ENCODE data around the gene INSR. TPM values are rescaled to one million over a fixed set of nuclear protein-coding genes. Genes with fewer than 3 reads are reported as not detected.

INSR gene
- total RNA-seq, 1 donor: 7.5 TPM

DNA sequence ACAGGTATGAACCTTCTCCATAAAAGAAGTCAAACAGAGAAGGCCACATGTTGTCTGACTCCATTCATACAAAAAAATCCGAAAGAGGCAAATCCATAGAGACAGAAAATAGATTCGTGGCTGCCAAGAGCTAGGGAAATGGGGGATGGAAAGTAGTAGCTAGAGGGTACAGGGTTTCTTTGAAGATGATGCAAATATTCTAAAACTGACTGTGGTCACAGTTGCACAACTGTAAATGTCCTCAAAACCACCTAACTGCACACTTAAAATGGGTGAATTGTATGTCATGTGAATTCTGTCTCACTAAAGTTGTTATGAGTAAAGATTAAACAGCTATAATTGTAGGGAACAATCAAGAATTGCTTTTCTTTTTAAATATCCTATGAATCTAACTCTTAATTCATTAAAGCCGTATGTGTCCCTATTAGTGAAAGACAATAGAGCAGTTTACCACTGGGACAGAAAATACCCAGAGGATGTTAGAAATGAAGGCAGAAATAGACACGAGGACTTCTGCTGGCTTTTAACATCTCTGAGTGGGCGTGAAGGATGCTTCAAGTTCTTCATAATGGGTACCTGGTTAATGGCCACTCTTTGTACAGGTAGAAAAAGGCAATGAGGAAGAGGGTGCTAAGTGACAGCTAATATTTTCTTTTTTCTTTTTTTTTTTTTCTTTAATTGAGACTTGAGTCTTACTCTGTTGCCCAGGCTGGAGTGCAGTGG lies 21.2 kb downstream of the INSR start:
- H3K4me1 ChIP-seq (ENCODE audit: insufficient read depth, low read length): peaks cover 51% of the 10 kb centered on the region
- H3K4me3 ChIP-seq (ENCODE audit: low read length): no peak overlapping the region
- H3K9me3 ChIP-seq (ENCODE audit: low read depth, low read length): no peaks in the 10 kb centered on the region

DNA sequence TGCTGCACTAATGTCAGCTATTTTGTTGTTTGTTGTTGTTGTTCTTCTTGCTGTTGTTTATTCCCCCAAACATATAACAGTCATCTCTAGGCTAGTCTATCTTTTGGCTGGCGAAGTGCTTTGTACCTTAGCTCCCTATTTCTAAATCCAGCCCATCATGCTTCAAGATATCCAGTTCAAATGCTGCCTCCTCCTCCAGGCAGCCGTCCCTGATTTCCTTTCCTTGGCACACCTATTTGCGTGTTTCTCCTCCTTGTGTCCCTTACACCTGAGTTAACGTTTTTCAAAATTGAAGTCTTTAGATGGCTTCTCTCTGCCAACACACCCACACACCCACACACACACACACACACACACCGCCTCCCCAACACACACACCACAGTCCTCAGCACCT lies 25.5 kb downstream of the INSR start:
- no peak overlapping the region for H3K4me3 ChIP-seq (ENCODE audit: low read length)
- H3K4me1 ChIP-seq (ENCODE audit: insufficient read depth, low read length): peaks cover 49% of the 10 kb centered on the region
- no peaks in the 10 kb centered on the region for H3K27me3 ChIP-seq (ENCODE audit: insufficient read depth, low read length)
- H3K9me3 ChIP-seq (ENCODE audit: low read depth, low read length): no peaks in the 10 kb centered on the region

More for the DNA sequence above, 21.2 kb downstream of the INSR start:
- no peaks in the 10 kb centered on the region for H3K27me3 ChIP-seq (ENCODE audit: insufficient read depth, low read length)

DNA sequence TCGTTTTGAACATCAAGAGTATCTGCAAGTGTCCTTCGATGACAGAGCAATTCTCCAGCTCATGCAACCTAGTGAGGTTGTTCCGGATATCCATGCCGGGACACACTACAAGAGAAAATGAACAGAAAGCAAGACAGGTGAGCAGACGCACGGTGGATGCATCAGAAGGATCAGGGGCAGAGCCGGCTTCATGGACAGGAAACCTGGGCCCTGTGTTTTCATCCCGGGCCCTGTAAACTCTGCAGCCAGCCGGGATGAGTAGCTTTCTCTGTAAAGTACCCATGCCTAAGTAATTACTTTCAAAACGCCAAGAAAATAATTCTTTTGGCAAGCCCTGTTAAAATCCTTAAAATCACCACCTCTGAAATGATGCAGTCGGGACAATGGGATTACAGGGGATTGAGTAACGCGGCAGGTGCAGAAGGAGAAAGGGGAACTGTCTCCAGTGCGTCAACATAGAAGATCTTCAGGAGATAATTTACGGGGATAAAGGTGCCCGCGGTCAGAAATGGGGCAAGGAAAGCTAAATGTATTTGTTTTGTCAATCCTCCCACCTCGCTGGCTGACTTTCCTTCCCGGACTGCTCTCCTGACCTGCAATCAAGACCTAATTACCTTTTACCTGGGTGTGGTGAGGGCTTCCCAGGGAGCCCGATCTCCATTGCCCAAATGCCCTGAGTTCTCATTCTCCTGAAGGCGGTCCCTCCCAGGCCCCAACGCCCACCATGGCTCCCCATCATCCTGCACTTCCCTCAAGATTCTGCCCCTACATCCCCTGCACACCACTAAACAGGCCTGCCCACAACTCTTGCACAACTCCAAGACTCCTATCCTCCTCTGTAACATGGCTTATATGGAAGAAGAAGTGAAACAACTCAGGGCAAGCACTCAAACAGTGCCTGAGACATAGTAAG lies 26.2 kb downstream of the INSR start:
- H3K4me3 ChIP-seq (ENCODE audit: low read length): no peak overlapping the region
- H3K27me3 ChIP-seq (ENCODE audit: insufficient read depth, low read length): no peaks in the 10 kb centered on the region
- H3K4me1 ChIP-seq (ENCODE audit: insufficient read depth, low read length): peaks cover 42% of the 10 kb centered on the region
- H3K9me3 ChIP-seq (ENCODE audit: low read depth, low read length): no peaks in the 10 kb centered on the region

DNA sequence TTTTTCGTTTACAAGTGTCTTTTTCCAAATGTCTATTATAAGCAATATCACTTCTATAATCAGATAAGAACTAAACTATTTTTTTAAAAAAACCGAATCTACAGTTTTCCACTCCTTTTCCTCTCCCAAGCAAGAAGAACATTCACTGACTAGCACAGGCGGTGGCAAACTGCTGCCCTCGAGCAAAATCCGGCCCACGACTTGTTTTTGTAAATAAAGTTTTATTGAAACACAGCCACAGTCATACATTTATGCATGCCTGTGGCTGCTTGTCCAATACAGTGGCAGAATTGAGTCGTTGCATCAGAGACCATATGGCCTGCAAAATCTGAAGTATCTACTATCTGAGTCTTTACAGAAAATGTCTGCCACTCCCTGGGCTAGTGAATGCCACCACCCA lies 27.4 kb downstream of the INSR start:
- Histone ChIP-seq H3K9me3 (ENCODE audit: low read depth, low read length) (no peaks in the 10 kb centered on the region), H3K4me1 (ENCODE audit: insufficient read depth, low read length) (peaks cover 30% of the 10 kb centered on the region), H3K27me3 (ENCODE audit: insufficient read depth, low read length) (no peaks in the 10 kb centered on the region), H3K4me3 (ENCODE audit: low read length) (no peak overlapping the region)

DNA sequence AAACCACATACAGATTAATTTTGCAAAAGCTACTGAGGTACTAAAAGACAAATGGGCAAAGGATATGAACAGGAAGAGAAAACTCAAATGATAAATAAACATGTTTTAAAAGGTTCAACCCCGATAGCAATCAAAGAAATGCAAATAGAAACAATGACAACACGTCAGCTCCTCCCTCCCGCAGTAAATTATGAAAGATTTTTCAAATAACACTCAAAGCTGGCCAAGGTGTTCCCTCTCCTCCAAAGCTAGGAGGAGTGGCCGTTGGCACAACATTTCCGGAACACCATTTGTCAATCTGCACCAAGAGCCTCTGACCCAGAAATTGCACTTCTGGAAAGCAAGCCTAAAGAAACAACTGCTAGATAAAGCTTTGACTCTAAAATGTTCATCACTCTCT lies 28.3 kb downstream of the INSR start:
- peaks cover 21% of the 10 kb centered on the region for H3K4me1 ChIP-seq (ENCODE audit: insufficient read depth, low read length)
- no peaks in the 10 kb centered on the region for H3K9me3 ChIP-seq (ENCODE audit: low read depth, low read length)
- no peak overlapping the region for H3K4me3 ChIP-seq (ENCODE audit: low read length)
- H3K27me3 ChIP-seq (ENCODE audit: insufficient read depth, low read length): no peaks in the 10 kb centered on the region

DNA sequence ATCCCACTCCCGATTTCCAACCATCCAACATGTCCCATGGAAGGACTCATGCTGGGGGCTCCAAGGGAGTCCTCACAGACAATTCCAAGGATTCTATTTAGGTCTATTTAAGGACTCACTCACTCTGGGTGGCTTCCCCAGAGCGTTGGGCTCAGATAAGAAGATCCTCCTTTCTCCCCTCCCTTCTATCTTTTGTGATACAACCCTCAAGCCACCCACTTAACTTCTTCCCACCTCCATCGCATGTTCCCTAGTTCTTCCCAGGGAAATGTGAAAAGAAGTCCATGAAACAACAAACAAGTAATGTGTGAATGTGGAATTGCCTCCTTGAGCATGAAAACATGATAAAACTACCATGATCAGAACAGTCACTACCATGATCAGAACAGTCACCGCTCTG lies 29.4 kb downstream of the INSR start:
- Histone ChIP-seq H3K27me3 (ENCODE audit: insufficient read depth, low read length) (no peaks in the 10 kb centered on the region), H3K4me1 (ENCODE audit: insufficient read depth, low read length) (peaks cover 18% of the 10 kb centered on the region), H3K9me3 (ENCODE audit: low read depth, low read length) (no peaks in the 10 kb centered on the region), H3K4me3 (ENCODE audit: low read length) (no peak overlapping the region)

DNA sequence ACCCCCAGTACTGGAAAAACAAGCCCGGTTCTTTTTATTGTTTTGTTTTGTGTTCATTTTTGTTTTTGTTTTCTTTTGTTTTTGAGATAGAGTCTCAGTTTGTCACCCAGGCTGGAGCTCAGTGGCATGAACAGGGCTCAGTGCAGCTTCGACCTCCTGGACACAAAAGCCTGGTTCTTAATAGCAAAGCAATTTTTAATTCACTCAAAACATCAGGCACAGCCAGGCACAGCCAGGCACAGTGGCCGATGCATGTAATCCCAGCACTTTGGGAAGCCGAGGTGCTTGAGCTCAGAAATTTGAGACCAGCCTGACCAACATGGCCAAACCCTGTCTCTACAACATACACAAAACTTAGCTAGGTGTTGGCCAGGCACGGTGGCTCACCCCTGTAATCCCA lies 30.7 kb downstream of the INSR start:
- H3K27me3 ChIP-seq (ENCODE audit: insufficient read depth, low read length): no peaks in the 10 kb centered on the region
- no peak overlapping the region for H3K4me3 ChIP-seq (ENCODE audit: low read length)
- peaks cover 10% of the 10 kb centered on the region for H3K4me1 ChIP-seq (ENCODE audit: insufficient read depth, low read length)
- H3K9me3 ChIP-seq (ENCODE audit: low read depth, low read length): no peaks in the 10 kb centered on the region

DNA sequence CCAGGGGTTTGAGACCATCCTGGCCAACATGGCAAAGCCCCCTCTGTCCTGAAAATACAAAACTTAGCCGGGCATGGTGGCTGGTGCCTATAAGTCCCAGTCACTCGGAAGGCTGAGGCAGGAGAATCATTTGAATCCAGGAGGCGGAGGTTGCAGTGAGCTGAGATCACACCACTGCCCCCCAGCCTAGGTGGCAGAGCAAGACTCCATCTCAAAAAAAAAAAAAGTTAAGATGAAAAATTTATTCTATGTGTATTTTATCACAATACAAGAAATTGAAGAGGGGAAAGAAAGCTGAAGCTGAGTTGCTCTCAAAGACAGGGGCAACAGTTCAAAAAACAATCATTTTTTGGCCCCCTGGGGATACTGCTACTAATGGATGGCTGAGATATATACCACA lies 31.1 kb downstream of the INSR start:
- H3K27me3 ChIP-seq (ENCODE audit: insufficient read depth, low read length): no peaks in the 10 kb centered on the region
- no peak overlapping the region for H3K4me3 ChIP-seq (ENCODE audit: low read length)
- peaks cover 5% of the 10 kb centered on the region for H3K4me1 ChIP-seq (ENCODE audit: insufficient read depth, low read length)
- no peaks in the 10 kb centered on the region for H3K9me3 ChIP-seq (ENCODE audit: low read depth, low read length)

DNA sequence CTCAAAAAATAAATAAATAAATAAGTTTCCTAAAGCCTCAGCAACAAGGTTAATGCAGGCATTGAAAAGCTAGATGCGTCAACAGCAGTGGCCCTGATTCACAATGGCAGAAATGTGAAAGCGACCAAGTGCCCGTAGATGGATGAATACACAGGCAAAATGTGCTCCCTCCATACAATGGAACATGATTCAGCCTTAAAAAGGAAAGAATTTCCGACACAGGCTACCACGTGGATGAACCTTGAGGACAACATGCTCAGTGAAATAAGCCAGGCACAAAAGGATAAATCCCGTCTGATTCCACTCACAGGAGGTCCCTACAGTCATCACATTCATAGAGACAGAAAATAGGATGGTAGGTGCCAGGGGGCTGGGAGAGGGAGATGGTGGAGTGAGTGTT lies 31.7 kb downstream of the INSR start:
- Histone ChIP-seq H3K4me3 (ENCODE audit: low read length) (no peak overlapping the region), H3K4me1 (ENCODE audit: insufficient read depth, low read length) (peaks cover 4% of the 10 kb centered on the region), H3K9me3 (ENCODE audit: low read depth, low read length) (no peaks in the 10 kb centered on the region), H3K27me3 (ENCODE audit: insufficient read depth, low read length) (no peaks in the 10 kb centered on the region)

DNA sequence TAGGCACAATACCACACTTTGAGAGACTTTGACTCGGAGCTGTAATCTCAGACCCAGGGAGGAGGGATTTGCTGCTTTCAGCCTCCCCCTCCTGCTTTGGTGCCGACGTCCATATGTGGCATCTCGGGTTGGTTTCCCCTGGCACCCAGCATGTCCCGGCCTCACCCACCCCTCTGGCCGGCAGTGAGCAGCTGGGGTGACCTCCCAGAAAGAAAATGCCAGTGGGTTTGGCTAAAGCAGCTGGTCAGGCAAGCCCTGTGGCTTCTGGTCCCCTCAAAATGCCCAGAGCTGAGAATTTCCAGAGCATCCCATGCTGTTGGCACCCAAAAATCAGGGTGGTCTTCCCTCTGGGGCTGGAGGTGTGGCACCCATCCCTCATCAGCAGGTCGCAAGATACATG lies 34.1 kb downstream of the INSR start:
- Histone ChIP-seq H3K4me1 (ENCODE audit: insufficient read depth, low read length) (peaks cover 5% of the 10 kb centered on the region), H3K27me3 (ENCODE audit: insufficient read depth, low read length) (no peaks in the 10 kb centered on the region), H3K9me3 (ENCODE audit: low read depth, low read length) (no peaks in the 10 kb centered on the region), H3K4me3 (ENCODE audit: low read length) (no peak overlapping the region)

DNA sequence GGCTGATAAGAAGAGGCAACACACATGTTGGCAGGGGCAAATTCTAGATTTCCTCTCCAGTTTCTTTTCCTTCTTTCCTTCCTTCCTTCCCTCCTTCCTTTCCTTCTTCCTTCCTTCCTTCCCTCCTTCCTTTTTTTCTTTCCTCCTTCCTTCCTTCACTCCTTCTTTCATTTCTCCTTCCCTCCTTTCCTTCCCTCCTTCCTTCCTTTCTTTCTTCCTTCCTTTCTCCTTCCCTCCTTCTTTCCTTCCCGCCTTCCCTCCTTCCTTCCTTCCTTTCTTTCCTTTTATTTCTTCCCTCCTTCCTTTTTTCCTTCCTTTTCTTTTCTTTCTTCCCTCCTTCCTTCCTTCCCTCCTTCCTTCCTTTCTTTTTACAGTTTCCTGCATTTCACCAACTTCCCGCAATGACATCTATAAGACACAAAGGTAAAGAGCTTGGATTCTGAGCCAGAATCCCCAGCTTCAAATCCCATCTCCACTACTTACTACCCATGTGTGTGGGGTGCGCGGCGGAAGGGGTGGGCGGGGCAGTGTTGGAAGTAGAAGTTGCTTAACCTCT lies 35.3 kb downstream of the INSR start:
- no peak overlapping the region for H3K4me3 ChIP-seq (ENCODE audit: low read length)
- peaks cover 5% of the 10 kb centered on the region for H3K4me1 ChIP-seq (ENCODE audit: insufficient read depth, low read length)
- H3K9me3 ChIP-seq (ENCODE audit: low read depth, low read length): no peaks in the 10 kb centered on the region
- no peaks in the 10 kb centered on the region for H3K27me3 ChIP-seq (ENCODE audit: insufficient read depth, low read length)

DNA sequence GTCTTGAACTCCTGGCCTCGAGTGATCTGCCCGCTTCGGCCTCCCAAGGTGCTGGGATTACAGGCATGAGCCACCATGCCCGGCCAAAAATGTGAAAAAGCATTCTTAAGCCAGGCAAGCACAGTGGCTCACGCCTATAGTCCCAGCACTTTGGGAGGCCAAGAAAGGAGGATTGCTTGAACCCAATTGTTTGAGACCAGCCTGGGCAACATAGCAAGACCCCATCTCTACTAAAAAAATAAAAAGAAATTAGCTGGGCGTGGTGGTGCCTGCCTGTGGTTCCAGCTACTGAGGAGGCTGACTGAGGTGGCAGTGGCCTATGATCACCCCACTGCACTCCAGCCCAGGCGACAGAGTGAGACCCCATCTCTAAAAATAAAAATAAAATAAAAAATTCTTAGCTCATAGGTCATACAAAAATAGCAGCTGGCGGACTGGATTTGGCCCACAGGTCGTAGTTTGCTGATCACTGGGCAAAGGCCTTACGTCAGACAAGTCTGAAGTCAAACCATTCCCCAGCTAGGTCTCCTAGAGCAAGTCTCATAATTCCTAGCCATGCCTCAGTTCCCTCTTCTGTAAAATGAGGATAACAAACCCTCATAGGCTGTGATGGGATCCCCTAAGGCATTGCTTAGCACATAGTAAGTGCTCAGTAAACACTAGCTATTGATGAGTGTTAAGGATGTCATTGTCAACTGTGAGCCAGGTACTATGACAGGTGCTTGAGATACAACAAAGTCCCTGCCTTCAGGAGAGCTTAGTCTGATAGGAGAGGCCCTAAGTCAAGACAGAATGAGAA lies 36.0 kb downstream of the INSR start:
- H3K4me1 ChIP-seq (ENCODE audit: insufficient read depth, low read length): peaks cover 5% of the 10 kb centered on the region
- no peak overlapping the region for H3K4me3 ChIP-seq (ENCODE audit: low read length)
- no peaks in the 10 kb centered on the region for H3K27me3 ChIP-seq (ENCODE audit: insufficient read depth, low read length)
- no peaks in the 10 kb centered on the region for H3K9me3 ChIP-seq (ENCODE audit: low read depth, low read length)

DNA sequence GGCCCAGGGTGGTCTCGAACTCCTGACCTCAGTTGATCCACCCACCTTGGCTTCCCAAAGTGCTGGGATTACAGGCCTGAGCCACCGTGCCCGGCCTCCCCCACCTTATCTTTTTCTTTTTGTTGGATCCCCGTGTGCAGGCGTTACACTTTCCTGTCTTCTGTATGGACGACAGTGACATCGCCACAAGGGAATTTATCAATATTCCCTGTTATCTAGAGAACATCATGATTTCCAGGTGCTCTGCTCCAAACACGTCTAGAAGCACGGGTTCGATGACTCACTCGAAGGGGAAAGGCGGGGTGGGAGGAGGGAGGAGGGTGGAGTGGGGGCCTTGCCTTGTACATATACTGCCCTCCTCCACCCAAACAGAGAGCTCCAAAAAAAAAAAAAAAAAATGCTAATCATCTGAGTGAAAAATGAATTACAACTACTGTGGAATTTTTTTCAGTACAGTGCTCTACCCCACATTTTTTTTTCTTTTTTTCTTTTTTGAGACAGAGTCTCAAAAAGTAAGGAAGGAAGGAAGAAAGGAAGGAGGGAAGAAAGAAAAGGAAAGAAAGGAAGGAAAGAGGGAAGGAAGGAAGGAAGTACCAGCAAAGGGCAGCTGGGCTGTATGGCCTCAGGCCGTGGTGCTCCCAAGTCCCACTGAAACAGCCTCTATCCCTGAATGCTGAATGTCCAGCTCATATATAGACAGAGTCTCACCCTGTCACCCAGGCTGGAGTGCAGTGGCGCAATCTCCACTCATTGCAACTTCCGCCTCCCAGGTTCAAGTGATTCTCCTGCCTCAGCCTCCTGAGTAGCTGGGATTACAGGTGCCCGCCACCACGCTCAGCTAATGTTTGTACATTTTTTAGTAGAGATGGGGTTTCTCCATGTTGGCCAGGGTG lies 36.8 kb downstream of the INSR start:
- H3K4me3 ChIP-seq (ENCODE audit: low read length): no peak overlapping the region
- no peaks in the 10 kb centered on the region for H3K9me3 ChIP-seq (ENCODE audit: low read depth, low read length)
- H3K4me1 ChIP-seq (ENCODE audit: insufficient read depth, low read length): peaks cover 5% of the 10 kb centered on the region
- H3K27me3 ChIP-seq (ENCODE audit: insufficient read depth, low read length): no peaks in the 10 kb centered on the region

DNA sequence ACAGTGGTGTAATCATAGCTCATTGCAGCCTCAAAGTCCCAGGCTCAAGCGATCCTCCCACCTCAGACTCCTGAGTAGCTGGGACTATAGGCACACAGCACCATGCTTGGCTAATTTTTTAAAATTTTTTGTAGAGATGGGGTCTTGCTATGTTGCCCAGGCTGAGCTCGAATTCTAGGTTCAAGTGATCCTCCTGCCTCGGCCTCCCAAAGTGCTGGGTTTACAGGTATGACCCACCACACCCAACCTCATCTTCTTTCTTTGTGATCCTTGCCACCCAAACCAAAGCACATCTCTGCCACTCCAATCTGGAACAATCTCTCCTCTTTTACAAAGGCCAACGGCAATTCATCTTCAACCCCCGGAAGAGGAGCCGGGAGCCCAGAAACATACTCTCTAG lies 38.6 kb downstream of the INSR start:
- no peaks in the 10 kb centered on the region for H3K27me3 ChIP-seq (ENCODE audit: insufficient read depth, low read length)
- no peaks in the 10 kb centered on the region for H3K9me3 ChIP-seq (ENCODE audit: low read depth, low read length)
- H3K4me3 ChIP-seq (ENCODE audit: low read length): no peak overlapping the region
- peaks cover 8% of the 10 kb centered on the region for H3K4me1 ChIP-seq (ENCODE audit: insufficient read depth, low read length)
